Vagina (tissue), 2 donors: Measurements from ENCODE around the gene LPCAT1. TPM values are rescaled to one million over a fixed set of nuclear protein-coding genes. Genes with fewer than 3 reads are reported as not detected.

Experiments used
- DNase-seq, 2 donors: peaks; one replicate each; pipeline ENCODE4 v3.0.0-alpha.2; 2017; ENCODE audit errors: extremely low spot score in 2 of 2
- H3K27ac ChIP-seq: fragments of 200-600 bp; sonication (generic); one replicate; pipeline ENCODE4 v1.5.1; 2019
- H3K27me3 ChIP-seq: fragments of 200-600 bp; sonication (generic); one replicate; pipeline ENCODE4 v1.5.1; 2019
- H3K36me3 ChIP-seq, 2 donors: fragments of 200-600 bp; sonication (generic); one replicate each; pipeline ENCODE4 v1.5.1; 2017 to 2019
- H3K4me1 ChIP-seq: fragments of 200-600 bp; sonication (generic); one replicate; pipeline ENCODE4 v1.5.1; 2019
- H3K4me3 ChIP-seq, 2 donors: fragments of 200-600 bp; sonication (generic); 1 replicate in 1 of 2; 2 replicates in 1 of 2; pipeline ENCODE4 v1.5.1; 2016 to 2019
- H3K9me3 ChIP-seq: fragments of 200-600 bp; sonication (generic); one replicate; pipeline ENCODE4 v1.5.1; 2019
- POLR2A ChIP-seq, 2 donors: fragments of 450-650 bp; IDR thresholded peaks; one replicate each; pipeline ENCODE4 v1.6.1; 2017; ENCODE audit warnings: antibody characterized with exemption in 2 of 2, mild to moderate bottlenecking in 2 of 2, moderate library complexity in 2 of 2
- POLR2AphosphoS5 ChIP-seq, 2 donors: sonication (generic); formaldehyde crosslinking; IDR thresholded peaks; one replicate each; pipeline ENCODE4 v1.9.0; 2017; ENCODE audit warnings: antibody characterized with exemption in 2 of 2, mild to moderate bottlenecking in 2 of 2, low read depth in 1 of 2; ENCODE audit not compliant: insufficient read depth in 1 of 2
- intact Hi-C: fragments of 100-400 bp; cut with DNase I; formaldehyde crosslinking; loops from one replicate; pipeline ENCODE4 v1.15.1; 2023
- total RNA-seq: library from RNA; depleted of rRNA; stranded (reverse); fragments of >200 nt; gene quantifications from one replicate; pipeline ENCODE4 v1.2.3, GENCODE V29; 2016
- TF ChIP-seq, protein P1 (sequence below), 3 experiments: fragments of 450-650 bp in 2 of 3; fragments of 200-600 bp in 1 of 3; sonication (generic) in 1 of 3; IDR thresholded peaks; one replicate each; pipeline ENCODE4 v1.5.1; 2017 to 2019; ENCODE audit warnings: antibody characterized with exemption in 3 of 3, mild to moderate bottlenecking in 2 of 3, moderate library complexity in 2 of 3

LPCAT1 gene
- total RNA-seq, 1 donor from 2014 or later, result 29.7 TPM

DNA sequence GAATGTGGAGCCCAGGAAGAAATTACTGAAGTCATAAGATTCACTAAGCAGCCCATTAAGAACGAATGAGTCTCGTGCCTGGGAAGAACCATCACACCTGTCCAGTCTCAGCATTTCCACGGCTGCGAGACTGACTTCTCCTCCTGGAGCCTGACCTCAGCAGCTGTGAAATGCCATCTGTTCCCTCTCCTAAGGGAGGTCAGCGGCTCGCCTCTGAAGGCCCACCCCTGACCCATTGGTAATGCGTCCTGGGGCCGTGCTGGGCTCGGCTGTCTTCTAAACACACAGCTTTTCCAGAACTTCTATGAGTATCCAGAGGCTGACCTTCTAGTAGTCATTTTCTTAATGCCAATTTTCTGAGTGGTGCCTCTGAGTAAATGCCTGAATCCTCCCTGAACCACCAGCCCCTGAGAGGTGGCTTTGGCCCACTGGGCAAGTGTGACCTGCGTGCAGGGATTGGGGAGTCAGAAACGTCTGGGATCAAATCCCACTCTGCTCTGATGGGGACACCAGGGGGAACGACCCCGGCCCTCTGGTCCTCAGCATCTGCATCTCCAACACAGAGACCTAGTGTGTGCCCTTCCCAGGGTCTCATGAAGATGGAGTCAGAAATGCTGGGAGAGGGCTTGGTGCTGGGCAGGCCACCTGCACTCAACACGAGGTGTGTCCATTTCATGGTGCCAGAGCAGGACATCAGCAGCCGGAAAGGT lies 84.2 kb downstream of the LPCAT1 start:
- TF ChIP-seq POLR2A (IDR thresholded peaks at IDR 0.05) (no peak), POLR2AphosphoS5 (IDR thresholded peaks at IDR 0.05; ENCODE audit: insufficient read depth in 1 of 2, low read depth in 1 of 2) (no peak)
- TF ChIP-seq, protein P1, sequence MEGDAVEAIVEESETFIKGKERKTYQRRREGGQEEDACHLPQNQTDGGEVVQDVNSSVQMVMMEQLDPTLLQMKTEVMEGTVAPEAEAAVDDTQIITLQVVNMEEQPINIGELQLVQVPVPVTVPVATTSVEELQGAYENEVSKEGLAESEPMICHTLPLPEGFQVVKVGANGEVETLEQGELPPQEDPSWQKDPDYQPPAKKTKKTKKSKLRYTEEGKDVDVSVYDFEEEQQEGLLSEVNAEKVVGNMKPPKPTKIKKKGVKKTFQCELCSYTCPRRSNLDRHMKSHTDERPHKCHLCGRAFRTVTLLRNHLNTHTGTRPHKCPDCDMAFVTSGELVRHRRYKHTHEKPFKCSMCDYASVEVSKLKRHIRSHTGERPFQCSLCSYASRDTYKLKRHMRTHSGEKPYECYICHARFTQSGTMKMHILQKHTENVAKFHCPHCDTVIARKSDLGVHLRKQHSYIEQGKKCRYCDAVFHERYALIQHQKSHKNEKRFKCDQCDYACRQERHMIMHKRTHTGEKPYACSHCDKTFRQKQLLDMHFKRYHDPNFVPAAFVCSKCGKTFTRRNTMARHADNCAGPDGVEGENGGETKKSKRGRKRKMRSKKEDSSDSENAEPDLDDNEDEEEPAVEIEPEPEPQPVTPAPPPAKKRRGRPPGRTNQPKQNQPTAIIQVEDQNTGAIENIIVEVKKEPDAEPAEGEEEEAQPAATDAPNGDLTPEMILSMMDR (IDR thresholded peaks at IDR 0.05), result no peak
- H3K4me1 ChIP-seq, result peaks cover 4% of the 10 kb centered on the region
- DNase-seq, result no peak
- no peak overlapping the region for H3K27ac ChIP-seq
- peaks cover 6% of the 10 kb centered on the region for H3K27me3 ChIP-seq
- intact Hi-C loops, result no loop called here
- no peaks in the 10 kb centered on the region for H3K36me3 ChIP-seq
- H3K9me3 ChIP-seq, result no peaks in the 10 kb centered on the region
- no peak overlapping the region for H3K4me3 ChIP-seq

DNA sequence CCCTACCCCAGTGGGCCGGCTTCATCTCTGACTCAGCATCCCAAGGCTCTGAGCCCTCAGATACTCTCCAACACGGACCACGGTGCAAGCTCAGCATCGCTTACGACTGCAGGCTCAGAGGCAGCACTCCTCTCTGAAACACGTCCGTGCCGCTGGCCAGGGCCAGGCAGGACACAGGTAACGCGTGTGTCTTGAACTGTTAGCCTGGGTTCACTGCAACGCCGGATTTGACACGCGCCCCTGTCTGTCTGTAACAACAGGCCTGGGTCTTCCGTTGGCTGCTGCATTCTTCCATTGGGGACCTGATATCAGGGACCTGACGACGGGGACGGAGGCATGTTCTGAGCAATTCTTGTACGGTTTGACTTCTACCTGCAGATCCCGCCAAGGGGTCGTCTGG lies 84.9 kb downstream of the LPCAT1 start:
- no peaks in the 10 kb centered on the region for H3K36me3 ChIP-seq
- H3K27me3 ChIP-seq, result peaks cover 6% of the 10 kb centered on the region
- DNase-seq, result no peak
- intact Hi-C loops, result no loop called here
- no peaks in the 10 kb centered on the region for H3K9me3 ChIP-seq
- H3K4me1 ChIP-seq, result no peaks in the 10 kb centered on the region
- TF ChIP-seq POLR2AphosphoS5 (IDR thresholded peaks at IDR 0.05; ENCODE audit: insufficient read depth in 1 of 2, low read depth in 1 of 2) (no peak), POLR2A (IDR thresholded peaks at IDR 0.05) (no peak)
- TF ChIP-seq, protein P1 (IDR thresholded peaks at IDR 0.05), result no peak
- H3K27ac ChIP-seq, result no peak overlapping the region
- H3K4me3 ChIP-seq, result no peak overlapping the region

DNA sequence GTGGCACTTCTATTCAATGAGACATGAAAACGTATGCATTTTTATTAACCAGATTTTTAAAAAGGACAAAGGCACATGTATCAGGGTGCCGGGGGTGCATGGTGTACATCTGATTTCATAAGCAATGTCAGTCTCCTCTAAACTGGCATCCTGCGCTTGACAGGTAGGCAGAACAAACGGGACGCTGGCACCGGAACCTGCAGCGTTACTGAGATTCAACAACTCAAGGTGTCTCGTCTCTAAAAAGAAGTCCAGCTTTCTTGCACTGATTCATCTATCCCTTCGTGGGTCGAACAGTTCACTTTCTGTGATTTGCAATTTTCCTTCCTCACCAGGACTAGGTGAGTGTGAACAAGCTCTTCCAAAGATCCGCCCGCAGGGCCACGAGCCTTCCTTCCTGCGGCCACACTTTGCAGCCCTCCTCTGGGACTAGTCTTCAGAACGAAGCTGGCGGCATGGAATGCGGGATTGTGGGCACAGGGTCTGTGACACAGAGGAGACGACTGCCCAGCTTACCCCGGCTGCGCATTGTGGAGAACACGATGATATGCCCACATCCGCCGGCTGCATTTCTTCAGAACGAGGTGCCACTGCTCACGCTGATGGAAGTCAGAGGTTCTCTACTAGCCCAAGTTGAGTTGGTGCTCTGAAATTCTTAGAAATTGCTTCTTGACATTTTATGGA lies 85.7 kb downstream of the LPCAT1 start:
- intact Hi-C loops, result no loop called here
- peaks cover 6% of the 10 kb centered on the region for H3K27me3 ChIP-seq
- DNase-seq, result no peak

DNA sequence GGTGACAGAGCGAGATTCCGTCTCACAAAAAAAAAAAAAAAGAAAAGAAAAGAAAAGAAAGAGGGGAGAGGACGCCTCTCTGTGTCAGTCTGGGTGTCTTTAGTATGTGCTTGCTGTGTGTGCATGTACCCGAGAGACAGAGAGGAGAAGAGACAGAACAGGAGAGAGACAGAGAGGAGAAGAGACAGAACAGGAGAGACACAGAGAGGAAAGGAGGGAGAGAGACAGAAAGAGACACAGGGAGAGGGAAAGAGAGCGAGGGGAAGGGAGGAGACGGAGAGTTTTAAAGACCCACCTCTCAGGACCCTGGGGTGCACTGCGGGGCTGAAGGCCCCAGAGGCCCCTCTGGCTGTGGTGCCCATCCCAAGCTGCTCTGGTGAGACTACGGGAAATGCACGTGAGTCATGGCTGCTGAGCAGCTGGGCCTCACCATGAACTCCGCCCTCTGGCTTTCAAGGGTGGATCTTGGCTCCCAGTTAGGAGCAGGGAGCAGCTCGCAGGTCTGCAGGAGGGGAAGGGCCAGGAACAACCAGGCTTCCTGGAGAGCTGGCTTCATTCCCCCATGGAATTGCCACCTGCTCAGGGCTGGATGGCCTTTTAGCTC lies 86.4 kb downstream of the LPCAT1 start:
- no peaks in the 10 kb centered on the region for H3K4me1 ChIP-seq
- peaks cover 6% of the 10 kb centered on the region for H3K27me3 ChIP-seq
- H3K36me3 ChIP-seq, result no peaks in the 10 kb centered on the region
- no peak for TF ChIP-seq POLR2A (IDR thresholded peaks at IDR 0.05)
- TF ChIP-seq POLR2AphosphoS5 (IDR thresholded peaks at IDR 0.05; ENCODE audit: insufficient read depth in 1 of 2, low read depth in 1 of 2), result no peak
- TF ChIP-seq, protein P1 (IDR thresholded peaks at IDR 0.05), result no peak
- no peaks in the 10 kb centered on the region for H3K9me3 ChIP-seq
- DNase-seq, result no peak
- intact Hi-C loops, result no loop called here
- H3K27ac ChIP-seq, result no peak overlapping the region
- no peak overlapping the region for H3K4me3 ChIP-seq

More for the DNA sequence above, 85.7 kb downstream of the LPCAT1 start:
- no peaks in the 10 kb centered on the region for H3K36me3 ChIP-seq
- no peak overlapping the region for H3K27ac ChIP-seq
- no peaks in the 10 kb centered on the region for H3K4me1 ChIP-seq
- H3K4me3 ChIP-seq, result no peak overlapping the region
- no peaks in the 10 kb centered on the region for H3K9me3 ChIP-seq
- no peak for TF ChIP-seq POLR2AphosphoS5 (IDR thresholded peaks at IDR 0.05; ENCODE audit: insufficient read depth in 1 of 2, low read depth in 1 of 2)
- TF ChIP-seq POLR2A (IDR thresholded peaks at IDR 0.05), result no peak
- TF ChIP-seq, protein P1 (IDR thresholded peaks at IDR 0.05), result no peak
